Pericardium fibroblast (primary cell): ENCODE data around the gene SH3BGRL. TPM values are rescaled to one million over a fixed set of nuclear protein-coding genes. Genes with fewer than 3 reads are reported as not detected.

Experiments
- total RNA-seq: library from RNA; depleted of rRNA; stranded (reverse); fragments of >200 nt; gene quantifications from 2 replicates; pipeline ENCODE4 v1.2.3, GENCODE V29; 2015

Gene SH3BGRL
- 96.4 and 117 TPM in 2 replicates for total RNA-seq

GRCh38 chrX:81201671-81202455, at the start of gene SH3BGRL, which contains the start of gene HMGN5:
SH3BGRL (plus strand) TSS chrX:81202102; CDS start chrX:81202201, 99 bp downstream.
HMGN5 (minus strand) TSS chrX:81201913; CDS start chrX:81121549, 80,364 bp downstream.

Other genes with a start within 250 kb of the SH3BGRL start
- gene HMGN5, start 189 bp upstream of the SH3BGRL start, total RNA-seq = 2.3 TPM in 1 of 2 replicates, not detected in the other